Measurements from ENCODE around the gene TCAIM.

The TCAIM gene

GRCh38 chr3:44355362-44356033 lies 16.9 kb downstream of the TCAIM start:
- Histone ChIP-seq H3K4me3 (ENCODE audit: low read depth, low read length) (no peak overlapping the region), H3K14ac (ENCODE audit: low read length) (no peak overlapping the region), H3K9me3 (ENCODE audit: insufficient read depth, low read depth, low read length) (no peaks in the 10 kb centered on the region), H2AFZ (ENCODE audit: insufficient read depth, low read length, poor library complexity) (no peak overlapping the region), H4K91ac (ENCODE audit: low read depth, low read length) (peak overlapping the region; percentile 14), H4K8ac (ENCODE audit: low read depth, low read length) (no peak overlapping the region), H2AK5ac (ENCODE audit: low read length) (no peak overlapping the region), H3K4me2 (ENCODE audit: low read length) (no peak overlapping the region), H3K27ac (ENCODE audit: low read depth, low read length) (no peak overlapping the region), H3K9ac (ENCODE audit: low read length) (no peak overlapping the region), H3K27me3 (ENCODE audit: insufficient read depth, low read length) (no peaks in the 10 kb centered on the region), H3K18ac (ENCODE audit: low read length) (no peak overlapping the region), H3K23ac (ENCODE audit: low read length) (no peak overlapping the region), H3K4me1 (ENCODE audit: control insufficient read depth in 1 of 2, insufficient read depth in 2 of 2, low read length in 2 of 2) (peaks cover 4 to 6% of the 10 kb centered on the region in 2 experiments), H2BK12ac (ENCODE audit: low read length) (no peak overlapping the region), H2BK120ac (ENCODE audit: insufficient read depth, low read length, poor library complexity) (no peak overlapping the region), H3K4ac (ENCODE audit: low read depth, low read length) (no peak overlapping the region), H4K12ac (ENCODE audit: low read depth, low read length) (no peak overlapping the region), H3K79me1 (ENCODE audit: low read length) (peaks cover 10% of the 10 kb centered on the region), H3K79me2 (ENCODE audit: control insufficient read depth, insufficient read depth, low read length, poor library complexity) (peaks cover 2% of the 10 kb centered on the region), H3K36me3 (ENCODE audit: control insufficient read depth in 1 of 2, insufficient read depth in 2 of 2, low read length in 2 of 2) (peaks cover 0 to 6% of the 10 kb centered on the region in 2 experiments), H2BK5ac (ENCODE audit: low read depth, low read length, poor library complexity) (no peak overlapping the region)
- WGBS (ENCODE audit: extremely low coverage, insufficient coverage, insufficient read length), result no CpG with 5 or more reads among the region's 2 CpGs
- DNase-seq, result no peak

GRCh38 chr3:44359146-44359751 lies 20.7 kb downstream of the TCAIM start:
- no CpG with 5 or more reads among the region's 3 CpGs for WGBS (ENCODE audit: extremely low coverage, insufficient coverage, insufficient read length)
- Histone ChIP-seq H4K8ac (ENCODE audit: low read depth, low read length) (no peak overlapping the region), H3K18ac (ENCODE audit: low read length) (no peak overlapping the region), H3K79me2 (ENCODE audit: control insufficient read depth, insufficient read depth, low read length, poor library complexity) (peaks cover 2% of the 10 kb centered on the region), H2AK5ac (ENCODE audit: low read length) (no peak overlapping the region), H3K36me3 (ENCODE audit: control insufficient read depth in 1 of 2, insufficient read depth in 2 of 2, low read length in 2 of 2) (peaks cover 0 to 6% of the 10 kb centered on the region in 2 experiments), H3K4ac (ENCODE audit: low read depth, low read length) (no peak overlapping the region), H2AFZ (ENCODE audit: insufficient read depth, low read length, poor library complexity) (no peak overlapping the region), H2BK12ac (ENCODE audit: low read length) (no peak overlapping the region), H3K9ac (ENCODE audit: low read length) (no peak overlapping the region), H3K27ac (ENCODE audit: low read depth, low read length) (peak overlapping the region; percentile 95), H4K12ac (ENCODE audit: low read depth, low read length) (no peak overlapping the region), H3K23ac (ENCODE audit: low read length) (no peak overlapping the region), H3K14ac (ENCODE audit: low read length) (no peak overlapping the region), H2BK5ac (ENCODE audit: low read depth, low read length, poor library complexity) (peak overlapping the region; percentile 79), H4K91ac (ENCODE audit: low read depth, low read length) (no peak overlapping the region), H3K4me2 (ENCODE audit: low read length) (peak overlapping the region; percentile 33), H3K27me3 (ENCODE audit: insufficient read depth, low read length) (no peaks in the 10 kb centered on the region), H3K9me3 (ENCODE audit: insufficient read depth, low read depth, low read length) (no peaks in the 10 kb centered on the region), H3K4me1 (ENCODE audit: control insufficient read depth in 1 of 2, insufficient read depth in 2 of 2, low read length in 2 of 2) (peaks cover 4 to 8% of the 10 kb centered on the region in 2 experiments), H3K4me3 (ENCODE audit: low read depth, low read length) (no peak overlapping the region), H2BK120ac (ENCODE audit: insufficient read depth, low read length, poor library complexity) (peak overlapping the region; percentile 83), H3K79me1 (ENCODE audit: low read length) (peaks cover 13% of the 10 kb centered on the region)
- DNase-seq, result no peak

GRCh38 chr3:44363591-44363990 lies 25.0 kb downstream of the TCAIM start:
- H4K8ac ChIP-seq (ENCODE audit: low read depth, low read length), result no peak overlapping the region
- no peak overlapping the region for H2BK5ac ChIP-seq (ENCODE audit: low read depth, low read length, poor library complexity)
- no peaks in the 10 kb centered on the region for H3K27me3 ChIP-seq (ENCODE audit: insufficient read depth, low read length)
- no peak overlapping the region for H3K18ac ChIP-seq (ENCODE audit: low read length)
- no CpG with 5 or more reads among the region's 2 CpGs for WGBS (ENCODE audit: extremely low coverage, insufficient coverage, insufficient read length)
- no peak overlapping the region for H4K91ac ChIP-seq (ENCODE audit: low read depth, low read length)
- no peak overlapping the region for H2BK12ac ChIP-seq (ENCODE audit: low read length)
- no peak for DNase-seq
- no peak overlapping the region for H3K27ac ChIP-seq (ENCODE audit: low read depth, low read length)
- H3K9ac ChIP-seq (ENCODE audit: low read length), result no peak overlapping the region
- H3K4ac ChIP-seq (ENCODE audit: low read depth, low read length), result no peak overlapping the region
- H2AK5ac ChIP-seq (ENCODE audit: low read length), result no peak overlapping the region
- peaks cover 2 to 6% of the 10 kb centered on the region in 2 experiments for H3K4me1 ChIP-seq (ENCODE audit: control insufficient read depth in 1 of 2, insufficient read depth in 2 of 2, low read length in 2 of 2)
- H3K79me2 ChIP-seq (ENCODE audit: control insufficient read depth, insufficient read depth, low read length, poor library complexity), result no peaks in the 10 kb centered on the region
- H3K4me2 ChIP-seq (ENCODE audit: low read length), result no peak overlapping the region
- no peak overlapping the region for H3K23ac ChIP-seq (ENCODE audit: low read length)
- peaks cover 1 to 4% of the 10 kb centered on the region in 2 experiments for H3K36me3 ChIP-seq (ENCODE audit: control insufficient read depth in 1 of 2, insufficient read depth in 2 of 2, low read length in 2 of 2)
- no peak overlapping the region for H3K4me3 ChIP-seq (ENCODE audit: low read depth, low read length)
- H4K12ac ChIP-seq (ENCODE audit: low read depth, low read length), result no peak overlapping the region
- no peak overlapping the region for H2BK120ac ChIP-seq (ENCODE audit: insufficient read depth, low read length, poor library complexity)
- H3K14ac ChIP-seq (ENCODE audit: low read length), result no peak overlapping the region
- H3K79me1 ChIP-seq (ENCODE audit: low read length), result peaks cover 11% of the 10 kb centered on the region
- no peaks in the 10 kb centered on the region for H3K9me3 ChIP-seq (ENCODE audit: insufficient read depth, low read depth, low read length)
- no peak overlapping the region for H2AFZ ChIP-seq (ENCODE audit: insufficient read depth, low read length, poor library complexity)

- Histone ChIP-seq H3K4me3 (ENCODE audit: low read depth, low read length) (no peak overlapping the region), H2AFZ (ENCODE audit: insufficient read depth, low read length, poor library complexity) (no peak overlapping the region), H2BK120ac (ENCODE audit: insufficient read depth, low read length, poor library complexity) (no peak overlapping the region), H3K4ac (ENCODE audit: low read depth, low read length) (no peak overlapping the region), H2BK12ac (ENCODE audit: low read length) (no peak overlapping the region), H3K23ac (ENCODE audit: low read length) (no peak overlapping the region), H2AK5ac (ENCODE audit: low read length) (no peak overlapping the region), H4K8ac (ENCODE audit: low read depth, low read length) (no peak overlapping the region), H2BK5ac (ENCODE audit: low read depth, low read length, poor library complexity) (no peak overlapping the region), H3K27me3 (ENCODE audit: insufficient read depth, low read length) (no peaks in the 10 kb centered on the region), H3K79me2 (ENCODE audit: control insufficient read depth, insufficient read depth, low read length, poor library complexity) (no peaks in the 10 kb centered on the region), H3K9ac (ENCODE audit: low read length) (no peak overlapping the region), H4K12ac (ENCODE audit: low read depth, low read length) (no peak overlapping the region), H4K91ac (ENCODE audit: low read depth, low read length) (no peak overlapping the region), H3K27ac (ENCODE audit: low read depth, low read length) (no peak overlapping the region), H3K4me2 (ENCODE audit: low read length) (no peak overlapping the region), H3K4me1 (ENCODE audit: control insufficient read depth in 1 of 2, insufficient read depth in 2 of 2, low read length in 2 of 2) (no peaks in the 10 kb centered on the region), H3K36me3 (ENCODE audit: control insufficient read depth in 1 of 2, insufficient read depth in 2 of 2, low read length in 2 of 2) (peaks cover 1 to 5% of the 10 kb centered on the region in 2 experiments), H3K14ac (ENCODE audit: low read length) (no peak overlapping the region), H3K18ac (ENCODE audit: low read length) (no peak overlapping the region), H3K9me3 (ENCODE audit: insufficient read depth, low read depth, low read length) (no peaks in the 10 kb centered on the region), H3K79me1 (ENCODE audit: low read length) (no peaks in the 10 kb centered on the region)
- no peak for DNase-seq
- no CpG with 5 or more reads among the region's 1 CpG for WGBS (ENCODE audit: extremely low coverage, insufficient coverage, insufficient read length)
Observed at GRCh38 chr3:44365952-44366351, 27.4 kb downstream of the TCAIM start.

All from trophoblast cell (in vitro differentiated cells and primary cell).